ENCODE results near the gene PHKA2.

Gene PHKA2

DNA sequence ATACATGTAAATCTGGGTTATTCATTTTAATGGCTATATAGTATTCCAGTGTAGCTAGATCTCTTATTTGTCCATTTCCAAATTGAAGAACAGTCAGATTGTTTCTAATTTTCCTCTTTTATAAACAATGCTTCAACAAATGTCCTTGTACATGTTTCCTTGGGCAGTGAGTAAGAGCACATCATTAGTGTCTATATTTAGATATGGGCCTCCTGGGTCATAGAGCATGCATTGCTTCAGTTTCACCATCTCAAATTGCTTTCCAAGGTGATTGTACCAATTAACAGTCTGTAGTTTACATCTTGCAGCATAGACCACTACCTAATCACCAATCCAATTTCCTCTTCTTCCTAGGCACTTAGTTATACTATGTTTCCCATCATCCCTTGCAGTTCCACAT lies 13.4 kb downstream of the PHKA2 start:
- no peak for DNase-seq

DNA sequence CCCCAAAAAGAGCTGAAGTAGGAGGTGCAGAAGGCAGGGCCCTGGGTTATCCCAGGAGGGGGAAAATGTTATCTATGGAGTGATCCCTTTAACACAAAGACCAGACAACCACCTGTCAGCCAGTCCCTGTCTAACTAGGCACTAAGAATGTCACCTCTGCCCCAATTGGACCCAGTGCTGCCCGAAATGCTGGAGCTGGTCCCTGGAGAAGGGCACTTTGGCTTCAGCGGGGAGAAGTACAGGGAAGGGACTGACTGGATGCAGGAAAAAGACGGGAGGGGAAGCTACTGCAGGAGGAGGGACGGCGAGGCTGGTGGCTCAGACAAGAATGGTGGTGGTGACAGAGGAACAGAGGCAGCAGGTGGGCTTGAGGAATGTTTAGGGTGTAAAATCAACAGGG lies 17.3 kb downstream of the PHKA2 start:
- no peak for DNase-seq

DNA sequence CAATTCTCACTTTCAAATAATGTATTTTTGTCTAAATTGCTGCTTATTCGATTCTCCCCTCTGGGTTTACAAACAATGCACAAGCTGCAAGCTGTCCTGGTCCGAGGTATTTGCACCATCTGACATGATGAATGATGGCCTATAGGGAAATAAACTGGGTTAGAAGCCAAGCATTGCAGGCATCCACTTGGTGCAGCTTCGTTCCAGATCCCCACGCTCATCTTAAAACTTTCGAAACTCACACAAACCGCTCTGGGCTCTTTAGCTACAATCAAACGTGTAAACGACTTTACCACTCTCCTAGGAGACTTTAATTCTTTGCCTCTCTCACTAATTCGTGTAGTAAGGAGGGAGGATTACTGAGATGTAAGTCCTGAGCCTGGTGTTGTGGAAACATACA lies 19.0 kb downstream of the PHKA2 start:
- no peak for DNase-seq

DNA sequence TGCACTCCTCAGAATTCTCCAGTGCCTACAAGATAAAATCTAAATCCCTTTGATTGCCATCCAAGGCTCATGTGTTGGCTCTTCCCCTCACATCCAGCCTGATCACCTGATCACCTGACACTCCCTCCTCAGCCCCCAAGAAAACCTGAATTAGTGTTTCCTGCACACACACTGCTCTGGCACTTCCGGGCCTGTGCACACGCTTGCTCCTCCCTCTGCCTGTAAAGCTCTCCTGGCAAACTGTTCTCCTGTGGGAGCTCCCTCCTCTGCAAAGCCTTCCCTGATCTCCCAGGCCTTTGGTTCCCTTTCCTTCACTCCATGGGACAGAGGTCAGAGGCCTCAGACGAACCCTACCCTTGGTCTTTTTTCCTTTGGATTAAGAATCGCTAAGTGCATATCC lies 19.9 kb downstream of the PHKA2 start:
- no peak for DNase-seq

DNA sequence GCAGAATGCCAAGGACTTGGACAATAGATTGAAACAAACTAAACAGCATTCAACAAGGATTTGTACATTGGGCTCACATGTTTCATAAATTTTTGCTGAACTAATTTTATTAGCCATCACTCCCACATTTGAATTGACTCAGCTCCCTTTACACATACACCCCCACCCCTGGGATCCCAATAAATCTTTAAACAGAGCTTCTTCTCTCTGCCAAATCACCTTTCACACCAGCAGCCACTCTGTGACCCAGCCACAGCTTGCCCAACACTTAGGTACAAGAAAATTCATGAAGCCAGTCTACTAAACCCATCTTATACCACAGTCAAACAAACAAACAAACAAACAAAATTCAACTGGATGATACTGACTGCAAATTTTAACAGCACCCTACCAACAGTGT lies 21.6 kb downstream of the PHKA2 start:
- no peak for DNase-seq

DNA sequence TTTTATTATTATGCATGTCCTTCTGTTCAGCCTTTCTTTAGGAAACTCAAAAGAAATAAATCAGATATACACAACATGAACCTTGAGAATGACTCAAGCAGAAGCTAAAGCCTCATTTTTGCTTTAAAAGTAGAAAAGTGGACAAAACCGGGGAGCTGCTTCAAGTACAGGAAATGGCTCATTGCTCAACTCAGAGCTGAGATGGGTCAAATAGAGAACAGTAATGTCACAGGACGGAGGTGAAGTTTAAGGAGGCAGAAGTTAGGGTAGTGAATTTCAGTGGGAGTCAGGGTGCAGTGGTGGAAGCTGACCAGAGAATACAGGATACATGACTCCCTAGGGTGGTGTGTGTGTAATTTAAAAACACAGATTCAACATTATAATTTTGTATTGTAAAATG lies 22.2 kb downstream of the PHKA2 start:
- DNase-seq: no peak

DNA sequence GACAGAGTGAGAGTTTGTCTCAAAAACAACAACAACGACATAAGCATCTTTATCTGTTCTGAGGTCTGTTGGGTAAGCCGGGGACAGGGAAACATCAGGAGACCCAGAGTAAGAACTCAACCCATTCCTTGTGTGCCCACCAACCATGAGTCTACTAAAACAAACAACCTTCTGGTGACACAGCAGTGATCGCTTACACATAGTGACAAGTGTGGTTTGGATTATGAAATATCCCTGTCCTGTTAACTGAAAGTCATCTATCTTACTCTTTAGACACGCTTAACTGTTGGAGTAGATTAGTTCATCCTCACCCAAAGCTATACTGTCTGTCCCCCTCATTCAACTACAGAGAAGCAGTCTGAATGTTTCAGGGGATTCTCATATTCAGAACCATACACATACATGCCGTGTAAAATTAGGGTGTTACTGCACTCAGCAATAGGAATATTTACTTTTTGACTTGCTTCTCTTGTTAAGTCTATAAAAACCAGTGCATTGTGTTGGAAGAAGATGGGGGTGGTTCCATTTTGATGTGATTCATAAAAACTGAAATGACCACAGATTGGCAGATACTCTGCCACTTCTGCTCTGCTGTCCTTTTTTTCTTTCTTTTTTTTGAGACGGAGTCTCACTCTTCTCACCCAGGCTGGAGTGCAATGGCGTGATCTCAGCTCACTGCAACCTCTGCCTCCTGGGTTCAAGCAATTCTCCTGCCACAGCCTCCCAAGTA lies 27.4 kb downstream of the PHKA2 start:
- DNase-seq: no peak

DNA sequence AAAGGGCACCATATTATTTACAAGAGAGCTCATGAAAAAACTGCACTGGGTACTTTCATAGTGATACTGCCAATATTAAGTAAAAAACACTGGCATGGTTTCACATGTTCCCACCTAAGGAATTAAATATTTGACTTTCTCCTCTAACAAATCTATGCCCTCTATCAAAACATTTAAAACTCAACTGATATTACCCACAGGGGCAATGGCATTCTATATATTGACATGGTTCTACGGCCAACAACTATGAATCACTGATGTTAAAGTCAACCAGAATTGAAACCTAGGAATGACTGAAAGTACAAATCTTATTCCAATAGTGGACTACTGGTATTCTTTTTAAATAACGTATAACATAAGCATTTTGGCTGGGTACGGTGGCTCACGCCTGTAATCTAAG lies 28.2 kb downstream of the PHKA2 start:
- DNase-seq: no peak

DNA sequence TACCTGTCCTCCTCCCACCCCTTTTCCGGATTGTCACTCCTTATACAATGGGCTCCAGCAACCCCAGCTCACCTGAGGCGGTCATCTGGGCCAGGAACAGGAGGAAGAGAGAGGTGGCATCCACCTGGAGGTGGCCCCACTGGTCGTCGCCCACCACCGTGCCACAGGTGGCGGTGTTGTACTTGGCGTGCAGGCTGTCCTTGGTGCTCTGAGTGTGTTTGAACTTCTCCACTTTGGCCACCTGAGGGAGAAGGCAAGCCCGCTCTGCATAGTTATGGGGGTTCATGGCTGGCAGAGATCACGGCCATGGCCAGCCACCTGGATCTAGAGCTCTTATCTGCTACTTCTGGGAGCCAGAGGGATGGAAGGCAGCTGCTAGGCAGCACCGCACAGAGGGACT lies 32.9 kb downstream of the PHKA2 start:
- no peak for DNase-seq

DNA sequence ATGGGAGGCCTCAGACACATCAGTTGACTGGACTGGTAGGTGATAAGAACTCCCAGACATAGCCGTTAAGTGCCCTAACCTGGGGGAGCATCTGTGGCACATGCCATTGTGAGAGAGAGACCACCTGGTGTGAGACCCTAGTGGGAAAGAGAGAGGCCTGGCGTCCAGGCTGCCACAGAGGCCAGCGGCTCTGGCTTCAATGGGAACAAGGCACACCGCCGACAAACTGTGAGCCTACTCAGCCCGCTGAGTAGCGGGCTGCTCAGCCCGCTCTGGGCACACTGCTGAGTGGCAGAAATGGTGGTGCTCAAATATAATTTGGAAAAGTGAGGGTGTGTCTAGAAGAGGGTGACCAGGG lies 34.0 kb downstream of the PHKA2 start:
- DNase-seq: no peak

DNA sequence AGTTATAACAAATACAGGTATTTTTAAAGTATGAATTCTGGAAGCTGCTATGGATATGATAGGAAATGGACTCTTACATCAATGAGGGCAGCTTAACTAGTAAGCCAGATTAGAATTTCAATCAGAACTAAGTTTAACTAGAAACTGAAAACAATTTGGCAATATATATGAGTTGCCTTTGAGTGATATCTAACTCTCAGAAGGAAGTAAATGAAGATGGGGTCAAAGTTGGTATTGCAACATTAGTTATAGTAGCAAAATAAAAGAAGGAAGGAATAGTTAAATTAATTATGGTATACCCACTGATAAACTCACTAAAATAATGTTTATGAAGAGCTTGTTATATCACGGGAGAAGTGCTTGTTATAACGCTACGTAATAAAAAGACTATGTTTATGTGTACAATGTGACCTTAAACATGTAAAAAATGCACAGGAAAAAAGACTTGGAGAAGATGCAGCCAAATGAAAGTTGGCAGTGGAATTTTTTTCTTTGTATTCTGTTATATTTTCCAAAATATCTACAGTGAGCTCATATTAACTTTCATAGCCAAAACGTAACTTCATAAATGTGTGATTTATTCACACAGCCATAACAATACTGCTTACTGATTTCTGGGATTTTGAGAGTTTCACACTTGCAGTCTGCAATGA lies 34.5 kb downstream of the PHKA2 start:
- no peak for DNase-seq

DNA sequence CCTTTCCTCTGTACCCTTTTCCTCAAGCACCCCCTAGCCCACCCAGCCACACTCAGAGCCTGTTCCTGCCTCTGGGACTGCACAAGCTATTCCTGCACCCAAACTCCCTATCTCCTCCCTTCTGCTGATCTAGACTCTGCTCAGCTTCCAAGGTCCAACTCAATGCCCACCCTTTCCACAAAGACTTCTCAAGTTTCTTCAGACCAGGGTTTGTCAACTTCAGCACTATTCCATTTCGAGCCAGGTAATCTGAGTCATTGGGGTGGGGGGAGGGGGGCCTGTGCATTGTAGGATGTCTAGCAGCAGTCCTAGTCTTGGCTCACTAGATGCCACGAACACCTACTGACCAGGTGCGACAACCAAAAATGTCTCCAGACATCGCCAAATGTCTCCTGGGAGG lies 37.3 kb downstream of the PHKA2 start:
- no peak for DNase-seq

DNA sequence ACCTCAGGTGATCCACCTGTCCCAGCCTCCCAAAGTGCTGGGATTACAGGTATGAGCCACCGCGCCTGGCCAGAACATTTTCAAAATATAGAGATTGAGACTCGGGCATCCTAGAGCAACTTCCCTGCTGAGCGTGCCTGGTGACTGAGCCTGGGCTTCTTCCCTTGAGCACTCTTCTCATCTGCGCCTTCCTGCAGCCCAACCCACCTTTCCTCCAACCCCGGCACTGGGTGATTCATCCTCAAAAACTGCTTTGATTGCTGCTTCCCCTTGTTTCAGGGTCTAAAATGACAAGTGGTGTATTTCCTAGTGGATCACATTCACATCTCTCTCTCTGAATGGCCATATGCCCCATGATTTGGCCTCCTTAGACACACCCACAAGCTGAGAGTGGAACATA lies 37.8 kb downstream of the PHKA2 start:
- DNase-seq: no peak

DNA sequence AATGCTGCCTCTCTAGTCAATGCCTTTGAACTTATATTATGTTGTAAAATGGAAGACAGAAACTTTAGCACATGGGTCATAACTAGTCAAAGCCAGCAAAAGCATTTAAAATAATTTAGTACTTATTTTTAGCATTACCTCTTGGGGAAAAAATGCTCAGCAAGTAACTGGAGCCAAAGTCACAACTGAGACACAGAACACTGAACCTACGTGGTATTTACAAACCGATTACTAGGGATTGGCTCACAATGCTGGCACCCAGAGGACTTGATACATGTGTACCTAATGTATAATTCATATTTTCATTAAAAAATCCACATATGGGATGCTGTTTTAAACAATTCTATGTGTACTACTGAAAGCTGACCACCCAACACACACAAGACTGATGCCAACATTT lies 38.4 kb downstream of the PHKA2 start:
- no peak for DNase-seq

DNA sequence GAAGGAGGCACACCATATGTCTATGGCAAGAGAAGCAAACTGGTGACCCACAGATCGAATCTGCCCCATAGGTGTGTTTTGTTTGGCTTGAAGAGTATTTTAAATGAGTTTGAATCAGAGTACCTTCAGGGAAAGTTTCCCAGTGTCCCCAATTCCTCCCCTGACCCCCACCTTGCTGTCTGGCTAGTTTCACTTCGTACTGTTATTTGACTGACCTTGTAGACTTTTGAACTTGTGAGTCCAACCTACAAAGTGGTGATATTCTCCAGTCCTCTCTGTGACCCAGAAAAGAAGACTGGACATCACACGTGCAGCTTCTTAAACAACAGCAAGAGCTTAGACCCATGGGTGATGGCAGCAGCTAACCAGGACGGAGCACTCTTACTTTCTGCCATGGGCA lies 39.4 kb downstream of the PHKA2 start:
- DNase-seq: no peak

DNA sequence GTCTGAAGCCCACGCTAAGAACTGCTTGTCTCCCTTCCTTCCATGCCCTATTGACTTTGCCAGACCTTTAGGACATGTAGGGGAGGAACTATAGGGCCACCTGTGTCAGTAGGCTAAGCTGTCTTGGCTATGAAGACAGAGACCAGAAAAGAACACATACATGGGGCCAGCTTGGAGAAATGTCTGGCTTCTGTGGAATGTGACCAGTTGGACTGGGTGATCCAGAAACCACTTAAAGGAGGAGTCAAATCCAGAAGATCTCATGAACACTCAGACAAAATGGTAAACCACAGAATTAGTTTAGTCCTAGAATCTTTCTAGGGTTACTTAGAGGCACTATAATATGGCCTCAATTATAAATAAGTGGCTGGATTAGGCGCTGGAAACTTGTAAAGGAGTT lies 42.0 kb downstream of the PHKA2 start:
- no peak for DNase-seq

DNA sequence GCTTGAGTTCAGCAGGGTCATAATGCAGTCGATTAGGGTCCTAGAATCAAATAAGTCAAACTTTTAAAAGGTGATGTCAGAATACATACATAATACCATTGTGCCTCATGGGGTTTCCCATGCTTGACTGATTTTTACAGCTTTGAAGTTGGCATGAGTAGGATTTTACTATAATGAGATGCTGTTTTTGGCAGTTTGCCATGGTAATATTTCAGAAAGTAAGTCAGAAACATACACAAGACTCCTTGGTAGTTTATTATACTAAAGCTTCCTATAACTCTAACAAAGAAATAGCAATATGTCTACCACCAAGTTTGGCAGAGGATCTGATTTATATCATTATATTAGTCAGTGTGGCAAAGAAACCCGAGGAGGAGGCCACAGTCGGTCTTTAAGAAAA lies 45.2 kb downstream of the PHKA2 start:
- no peak for DNase-seq

DNA sequence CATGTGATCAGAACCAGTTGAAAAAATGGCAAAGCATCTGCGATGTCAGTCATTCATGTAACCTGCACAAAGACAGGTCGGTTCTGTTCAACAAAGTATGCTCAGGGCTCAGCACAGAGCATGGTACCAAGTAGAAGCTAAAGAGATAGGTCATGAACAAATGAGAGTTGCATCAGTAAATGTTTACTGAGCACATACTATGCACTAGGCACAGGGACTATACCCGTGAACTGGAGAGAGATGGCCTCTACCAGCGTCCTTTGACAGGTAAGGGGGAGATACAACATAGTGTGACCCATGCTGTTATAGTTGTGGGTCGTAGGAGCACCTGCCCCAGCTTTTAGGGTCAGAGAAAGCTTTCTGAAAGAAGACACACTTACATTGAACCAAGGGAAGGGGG lies 46.7 kb downstream of the PHKA2 start:
- DNase-seq: no peak

DNA sequence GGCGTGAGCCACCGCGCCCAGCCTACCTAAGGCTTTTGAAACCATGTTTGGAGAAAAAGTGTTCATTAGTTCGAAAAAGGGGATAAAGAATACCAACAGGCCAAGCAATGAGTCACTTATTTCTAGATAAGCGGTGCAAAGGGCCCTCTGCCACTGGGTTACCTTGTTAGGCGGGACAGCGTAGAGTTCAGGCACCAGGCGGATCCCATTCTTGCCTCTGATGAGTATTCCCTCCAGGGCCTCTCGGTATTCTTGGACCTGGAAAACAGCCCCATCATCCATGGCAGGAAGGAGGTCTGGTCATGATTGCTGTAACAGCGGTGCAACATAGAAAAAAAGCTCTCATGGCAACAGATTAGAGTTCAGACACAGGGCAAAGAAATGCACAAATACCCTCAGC lies 48.0 kb downstream of the PHKA2 start:
- no peak for DNase-seq

DNA sequence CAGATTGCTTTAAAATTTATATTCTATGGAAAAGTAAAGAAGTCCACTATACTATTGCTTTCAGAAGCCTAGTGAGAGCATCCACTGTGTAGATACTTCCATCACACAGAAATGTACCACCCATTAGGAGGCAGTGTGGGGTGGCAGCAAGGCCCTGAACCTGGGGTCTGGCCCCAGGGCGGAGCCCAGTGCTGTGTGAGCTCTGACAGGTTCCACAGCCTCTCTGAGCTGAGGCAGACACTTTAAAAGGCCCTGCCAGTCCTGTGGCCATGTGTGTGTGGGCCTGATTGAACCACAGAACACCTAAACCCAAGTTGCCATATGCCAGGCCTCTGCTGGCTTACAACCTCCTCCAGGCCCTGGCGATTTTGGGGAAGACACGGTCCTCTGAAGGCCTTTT lies 49.2 kb downstream of the PHKA2 start:
- DNase-seq: no peak

DNA sequence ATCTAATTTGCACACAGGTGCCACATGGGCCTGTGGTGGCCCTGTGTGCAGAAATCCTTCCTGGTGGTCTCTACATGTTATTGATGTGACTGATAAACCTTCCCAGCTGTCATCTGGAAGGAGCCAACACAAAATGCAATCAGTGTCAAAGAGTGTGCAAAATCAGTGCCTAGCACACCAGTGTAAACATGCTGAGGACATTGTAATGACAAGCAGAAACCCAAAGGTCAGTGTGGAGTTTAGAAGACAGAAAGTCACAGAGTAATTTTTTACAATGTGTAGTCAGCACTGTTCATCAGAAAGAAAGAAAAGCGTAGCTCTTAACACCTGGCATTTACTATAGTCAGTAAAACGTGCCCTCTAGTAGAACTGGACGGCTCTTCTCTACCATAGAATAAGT lies 50.3 kb downstream of the PHKA2 start:
- no peak for DNase-seq

DNA sequence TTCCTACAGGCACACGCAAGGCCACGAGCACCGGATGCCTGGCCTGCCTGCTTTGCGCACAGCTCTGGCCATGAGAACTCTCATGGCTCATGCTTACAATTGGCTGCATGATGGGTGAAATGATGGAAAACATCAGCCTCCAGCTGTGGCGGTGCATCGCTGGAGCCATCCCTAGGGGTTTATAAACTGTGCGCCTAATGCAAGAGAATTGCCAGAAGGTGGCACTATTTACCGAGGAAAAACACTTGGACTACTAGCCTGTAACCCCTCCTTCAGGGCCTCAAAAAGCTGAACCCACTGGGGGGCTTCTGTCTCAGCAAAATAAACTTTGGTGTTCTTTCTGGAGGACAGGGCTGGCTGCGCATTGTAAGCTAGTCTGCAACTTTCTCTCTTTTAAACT lies 51.9 kb downstream of the PHKA2 start:
- DNase-seq: no peak

DNA sequence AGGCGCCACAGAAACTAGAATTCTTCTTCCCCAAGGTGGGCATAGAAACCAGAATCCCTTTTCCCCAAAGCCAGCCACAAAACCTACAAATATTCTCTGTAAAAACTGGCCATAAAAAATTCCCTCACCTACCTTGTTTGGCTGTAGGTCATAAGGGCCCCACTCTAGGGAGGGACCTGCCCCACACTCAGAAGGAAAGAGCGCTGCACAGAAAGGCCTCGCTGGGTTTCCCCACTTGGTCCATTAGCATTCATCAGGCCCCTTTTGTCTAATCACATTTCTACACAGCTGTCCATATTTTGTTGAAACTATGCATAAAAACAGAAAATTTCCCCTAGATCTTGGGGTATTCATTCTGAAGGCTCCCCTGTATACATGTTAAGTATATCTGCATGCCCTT lies 54.1 kb downstream of the PHKA2 start:
- DNase-seq: no peak

DNA sequence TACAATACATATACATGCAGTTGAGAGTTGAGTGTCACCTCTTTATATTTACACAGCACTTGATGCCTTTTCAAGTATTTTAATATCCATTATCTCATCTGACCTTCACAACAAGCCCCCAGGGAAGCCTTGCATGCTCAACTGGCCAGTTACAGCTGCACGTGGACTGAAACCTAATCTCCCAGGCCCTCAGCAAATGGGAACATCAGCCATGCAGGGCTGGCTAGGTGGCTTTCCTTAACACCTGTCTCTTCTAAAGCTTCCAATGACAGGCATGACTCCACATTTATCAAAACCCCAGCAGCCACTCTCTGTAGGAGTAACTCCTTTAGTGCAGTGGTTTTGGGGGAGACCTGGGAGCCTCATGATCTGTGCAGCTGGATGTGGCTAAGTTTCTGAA lies 56.4 kb downstream of the PHKA2 start:
- DNase-seq: no peak

DNA sequence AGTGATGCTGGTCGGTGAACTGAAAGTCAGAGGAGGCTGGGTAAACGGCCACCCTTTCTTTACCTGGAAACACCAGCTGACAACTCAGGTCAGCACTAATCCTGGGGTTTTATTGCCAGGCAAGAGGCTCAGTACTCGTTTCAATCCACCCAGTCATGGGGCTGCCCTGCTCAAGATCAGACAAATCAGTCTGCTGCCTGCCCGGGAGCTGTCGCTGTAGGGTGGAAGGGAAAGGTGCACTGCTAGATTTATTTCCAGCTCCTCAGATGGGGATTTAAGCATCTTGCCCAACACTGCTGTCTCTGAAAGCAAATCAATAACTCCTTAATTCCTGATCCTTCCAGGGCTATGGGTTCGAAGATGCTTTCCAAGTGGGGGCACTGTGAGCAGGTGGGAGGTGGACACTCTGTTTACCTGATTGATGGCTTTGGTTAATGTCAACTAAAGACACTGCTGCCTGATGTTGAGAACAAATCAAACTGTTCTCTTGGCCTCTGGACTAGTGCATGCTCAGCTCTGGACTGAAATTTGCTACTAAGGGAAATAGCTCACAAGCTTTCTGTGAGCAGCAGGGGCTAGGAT lies 59.3 kb downstream of the PHKA2 start:
- DNase-seq: no peak

All from NCI-H1694 (cell line).